H7 (cell line): ENCODE data around the gene SH3BP4. TPM values are rescaled to one million over a fixed set of nuclear protein-coding genes. Genes with fewer than 3 reads are reported as not detected.
"Not testable (repeated sequence)": the region's sequence is repeated elsewhere in the genome, so short reads cannot be mapped to it uniquely, and the experiment has no call there.

ENCODE experiments used
- DNase-seq: peaks from one replicate; pipeline ENCODE4 v3.0.0; 2012
- H3K27me3 ChIP-seq: 2 replicates; pipeline ENCODE4 v1.6.0; 2011; ENCODE audit warnings: mild to moderate bottlenecking, low read length; ENCODE audit not compliant: control insufficient read depth, insufficient read depth
- H3K36me3 ChIP-seq: replicated peaks from 2 replicates; pipeline ENCODE4 v1.5.1; 2011; ENCODE audit warnings: low read length; ENCODE audit not compliant: control insufficient read depth, insufficient read depth
- H3K4me3 ChIP-seq: 2 replicates; pipeline ENCODE4 v1.5.1; 2011; ENCODE audit warnings: low read depth, mild to moderate bottlenecking, control low read depth, low read length, moderate library complexity; ENCODE audit not compliant: insufficient read depth
- total RNA-seq: library from RNA; depleted of rRNA; stranded (reverse); fragments of >200 nt; shearing (Covaris generic); gene quantifications from 2 replicates; pipeline ENCODE4 v1.2.3, GENCODE V29; 2014

SH3BP4 gene
- total RNA-seq, 1 experiment from 2014 or later, result 61.4 TPM

GRCh38 chr2:235057616-235058015 lies 105.8 kb downstream of the SH3BP4 start:
- not testable (repeated sequence) for H3K27me3 ChIP-seq, H3K4me3 ChIP-seq, DNase-seq

GRCh38 chr2:235059161-235059560 lies 107.3 kb downstream of the SH3BP4 start:
- Histone ChIP-seq H3K36me3 (peaks cover 4% of the 10 kb centered on the region), H3K27me3 (no peaks in the 10 kb centered on the region), H3K4me3 (no peak overlapping the region)
- no peak for DNase-seq

More at GRCh38 chr2:235057616-235058015, 105.8 kb downstream of the SH3BP4 start:
- H3K36me3 ChIP-seq, result not testable (repeated sequence)

DNA sequence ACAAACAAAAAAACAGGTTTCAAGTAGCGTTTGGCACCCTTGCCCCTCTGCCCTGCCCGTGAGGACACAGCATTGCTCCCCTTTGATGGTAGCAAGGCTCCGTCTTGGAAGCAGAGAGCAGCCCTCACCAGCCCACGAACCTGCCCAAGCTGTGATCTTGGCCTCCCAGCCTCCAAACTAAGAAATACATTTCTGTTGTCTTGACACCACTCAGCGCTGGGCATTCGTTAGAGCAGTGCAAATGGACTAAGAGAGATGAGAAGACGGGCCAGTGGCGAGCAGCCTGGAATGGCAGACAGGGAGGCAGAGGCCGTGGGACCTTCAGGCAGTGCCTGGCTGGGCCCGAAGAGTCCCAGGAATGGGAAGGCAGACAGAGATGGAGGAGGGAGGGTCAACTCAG lies 109.8 kb downstream of the SH3BP4 start:
- H3K4me3 ChIP-seq, result no peak overlapping the region
- DNase-seq, result no peak
- no peaks in the 10 kb centered on the region for H3K36me3 ChIP-seq

DNA sequence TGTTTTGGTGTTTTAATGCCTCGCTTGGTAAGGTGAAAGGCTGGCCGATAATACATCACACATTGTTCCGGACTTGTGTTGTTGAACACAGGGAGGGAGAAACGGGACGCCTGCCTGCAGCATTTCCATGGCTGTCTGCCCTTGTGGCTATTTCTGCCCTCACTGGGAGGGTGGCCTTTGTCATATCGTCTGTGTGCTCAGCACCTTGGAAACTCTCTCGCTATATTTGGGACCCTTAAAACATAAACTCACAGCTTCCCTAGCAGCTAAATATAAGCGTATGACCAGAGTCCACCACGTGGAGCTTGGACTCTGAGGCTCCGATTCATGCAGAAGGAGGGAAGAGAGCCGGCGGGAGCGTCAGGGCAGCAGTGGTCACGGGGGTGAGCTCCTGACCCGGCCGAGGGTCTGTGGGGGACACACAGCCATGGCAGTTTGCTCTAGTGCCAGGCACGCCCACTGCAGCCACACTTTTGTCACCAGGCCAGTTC lies 111.7 kb downstream of the SH3BP4 start:
- Histone ChIP-seq H3K27me3 (no peaks in the 10 kb centered on the region), H3K4me3 (no peak overlapping the region), H3K36me3 (no peaks in the 10 kb centered on the region)
- no peak for DNase-seq

More for the DNA sequence above, 109.8 kb downstream of the SH3BP4 start:
- H3K27me3 ChIP-seq, result no peaks in the 10 kb centered on the region

GRCh38 chr2:235064976-235065375 lies 113.2 kb downstream of the SH3BP4 start:
- Histone ChIP-seq H3K27me3 (no peaks in the 10 kb centered on the region), H3K4me3 (no peak overlapping the region), H3K36me3 (no peaks in the 10 kb centered on the region)
- DNase-seq, result peak; percentile 48

GRCh38 chr2:235066490-235066889 lies 114.7 kb downstream of the SH3BP4 start:
- DNase-seq, result no peak
- H3K27me3 ChIP-seq, result no peaks in the 10 kb centered on the region
- H3K4me3 ChIP-seq, result no peak overlapping the region
- H3K36me3 ChIP-seq, result no peaks in the 10 kb centered on the region

DNA sequence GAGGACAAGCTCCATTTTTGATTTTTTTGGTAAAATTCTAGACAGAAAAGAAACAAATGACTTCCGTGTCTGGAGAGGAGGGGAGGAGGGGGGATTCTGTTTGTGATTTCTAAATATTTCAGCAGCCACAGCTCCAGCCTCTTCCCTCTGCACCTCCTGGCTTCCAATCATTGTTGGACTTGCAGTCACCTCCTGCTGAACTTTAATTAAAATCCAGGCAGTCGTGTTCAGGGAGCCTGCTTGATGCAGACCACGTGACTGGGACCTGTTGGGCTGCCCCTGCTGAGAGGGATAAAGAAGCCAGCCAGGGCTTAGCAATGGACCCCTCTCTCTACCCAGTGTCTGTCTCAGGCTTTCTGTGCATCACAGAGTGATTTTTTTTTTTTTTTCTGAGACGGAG lies 115.1 kb downstream of the SH3BP4 start:
- no peak overlapping the region for H3K4me3 ChIP-seq
- H3K36me3 ChIP-seq, result no peaks in the 10 kb centered on the region
- peak; percentile 56 for DNase-seq
- H3K27me3 ChIP-seq, result no peaks in the 10 kb centered on the region

DNA sequence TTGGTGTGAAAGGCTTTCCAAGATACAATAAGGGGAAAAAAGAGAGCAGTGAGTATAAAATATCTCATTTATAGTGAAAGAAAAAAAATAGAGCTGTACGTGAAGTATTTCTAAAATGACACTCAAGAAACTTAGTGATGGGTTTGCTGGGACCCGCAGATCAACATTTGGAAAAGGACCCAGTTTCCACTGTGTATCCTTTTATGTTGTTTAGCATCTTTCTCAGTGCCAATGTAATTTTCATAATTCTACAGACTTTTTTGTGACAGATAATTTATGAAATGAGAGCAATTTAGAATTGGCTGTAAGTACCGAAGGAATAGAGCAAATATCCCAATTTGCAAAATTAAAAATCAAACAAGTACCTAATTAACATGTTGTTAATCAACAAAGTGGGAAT lies 116.9 kb downstream of the SH3BP4 start:
- Histone ChIP-seq H3K27me3 (no peaks in the 10 kb centered on the region), H3K36me3 (no peaks in the 10 kb centered on the region), H3K4me3 (no peak overlapping the region)
- no peak for DNase-seq

- Histone ChIP-seq H3K27me3 (no peaks in the 10 kb centered on the region), H3K4me3 (no peak overlapping the region), H3K36me3 (no peaks in the 10 kb centered on the region)
- DNase-seq, result peak; percentile 68
These were observed 118.4 kb downstream of the SH3BP4 start for GRCh38 chr2:235070063-235070706.

DNA sequence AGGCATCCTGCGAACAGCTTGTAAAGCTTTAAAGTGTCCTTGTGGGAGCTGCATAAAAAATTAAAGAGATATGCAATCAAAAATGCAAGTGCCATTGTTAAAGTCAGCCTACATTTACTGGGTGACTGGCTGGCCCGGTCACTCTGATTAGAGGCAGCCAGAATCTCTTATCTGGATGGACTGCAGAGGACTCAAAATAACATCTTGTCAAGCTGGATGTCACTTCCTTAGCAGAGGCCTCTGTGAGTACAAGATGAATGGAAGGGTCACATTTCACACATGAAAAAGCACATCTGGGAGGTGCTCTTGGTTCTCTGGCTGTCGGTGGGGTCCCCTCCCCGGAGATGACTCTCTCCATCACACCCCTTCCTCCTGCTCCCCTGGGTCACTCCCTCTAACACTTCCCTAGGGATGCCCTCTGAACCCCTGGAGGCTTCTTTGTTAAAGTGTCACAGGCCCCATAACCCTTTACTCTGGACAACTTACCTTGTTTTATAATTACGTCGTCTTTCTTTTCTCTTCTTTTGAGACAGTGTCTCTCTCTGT lies 122.1 kb downstream of the SH3BP4 start:
- Histone ChIP-seq H3K36me3 (no peaks in the 10 kb centered on the region), H3K4me3 (no peak overlapping the region), H3K27me3 (no peaks in the 10 kb centered on the region)
- DNase-seq, result no peak

- Histone ChIP-seq H3K4me3 (no peak overlapping the region), H3K27me3 (no peaks in the 10 kb centered on the region), H3K36me3 (no peaks in the 10 kb centered on the region)
- DNase-seq, result no peak
These were observed 125.2 kb downstream of the SH3BP4 start for GRCh38 chr2:235077046-235077445.

DNA sequence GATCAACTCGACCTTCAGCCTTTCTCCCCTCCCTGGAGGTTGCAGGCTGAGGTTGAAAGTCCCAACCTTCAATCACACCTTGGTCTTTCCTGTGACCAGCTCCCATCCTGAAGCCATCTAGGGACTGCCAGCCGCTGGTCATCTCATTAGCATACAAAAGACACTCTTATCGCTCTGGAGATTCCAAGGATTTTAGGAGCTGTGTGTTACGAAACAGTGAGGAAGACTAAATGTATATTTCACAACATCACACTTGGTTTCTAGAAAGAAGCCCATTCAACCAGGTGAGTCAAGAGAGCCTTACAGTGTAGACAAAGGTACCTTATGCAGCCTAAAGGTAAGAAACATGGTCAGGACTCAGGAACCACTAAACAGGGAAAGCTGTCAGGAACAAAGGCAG lies 126.4 kb downstream of the SH3BP4 start:
- Histone ChIP-seq H3K4me3 (no peak overlapping the region), H3K36me3 (no peaks in the 10 kb centered on the region), H3K27me3 (no peaks in the 10 kb centered on the region)
- DNase-seq, result no peak

DNA sequence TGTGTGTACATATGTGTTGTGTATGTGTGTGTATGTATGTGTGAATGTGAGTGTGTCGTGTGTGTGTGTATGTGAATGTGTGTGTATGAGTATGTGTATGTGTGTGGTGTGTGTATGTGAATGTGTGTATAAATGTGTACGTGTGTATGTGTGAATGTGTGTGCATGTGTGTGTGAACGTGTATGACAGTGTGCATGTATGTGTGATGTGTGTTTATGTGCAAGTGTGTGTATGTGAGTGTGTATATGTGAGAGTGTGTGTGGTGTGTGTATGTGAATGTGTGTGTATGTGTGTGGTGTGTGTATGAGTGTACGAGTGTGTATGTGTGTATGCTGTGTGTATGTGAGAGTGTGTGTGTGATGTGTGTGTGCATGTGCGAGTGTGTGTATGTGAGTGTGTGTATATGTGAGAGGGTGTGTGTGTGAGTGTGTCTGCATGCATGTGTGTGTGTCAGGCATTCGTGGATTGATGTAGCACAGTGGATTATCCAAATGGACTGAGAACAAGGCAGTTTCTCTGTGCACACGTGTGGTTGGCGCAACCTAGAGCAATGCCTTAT lies 127.2 kb downstream of the SH3BP4 start:
- Histone ChIP-seq H3K4me3 (no peak overlapping the region), H3K36me3 (no peaks in the 10 kb centered on the region), H3K27me3 (no peaks in the 10 kb centered on the region)
- no peak for DNase-seq

- Histone ChIP-seq H3K27me3 (no peaks in the 10 kb centered on the region), H3K36me3 (no peaks in the 10 kb centered on the region), H3K4me3 (no peak overlapping the region)
- DNase-seq, result no peak
These were observed 128.3 kb downstream of the SH3BP4 start for GRCh38 chr2:235080101-235080500.

DNA sequence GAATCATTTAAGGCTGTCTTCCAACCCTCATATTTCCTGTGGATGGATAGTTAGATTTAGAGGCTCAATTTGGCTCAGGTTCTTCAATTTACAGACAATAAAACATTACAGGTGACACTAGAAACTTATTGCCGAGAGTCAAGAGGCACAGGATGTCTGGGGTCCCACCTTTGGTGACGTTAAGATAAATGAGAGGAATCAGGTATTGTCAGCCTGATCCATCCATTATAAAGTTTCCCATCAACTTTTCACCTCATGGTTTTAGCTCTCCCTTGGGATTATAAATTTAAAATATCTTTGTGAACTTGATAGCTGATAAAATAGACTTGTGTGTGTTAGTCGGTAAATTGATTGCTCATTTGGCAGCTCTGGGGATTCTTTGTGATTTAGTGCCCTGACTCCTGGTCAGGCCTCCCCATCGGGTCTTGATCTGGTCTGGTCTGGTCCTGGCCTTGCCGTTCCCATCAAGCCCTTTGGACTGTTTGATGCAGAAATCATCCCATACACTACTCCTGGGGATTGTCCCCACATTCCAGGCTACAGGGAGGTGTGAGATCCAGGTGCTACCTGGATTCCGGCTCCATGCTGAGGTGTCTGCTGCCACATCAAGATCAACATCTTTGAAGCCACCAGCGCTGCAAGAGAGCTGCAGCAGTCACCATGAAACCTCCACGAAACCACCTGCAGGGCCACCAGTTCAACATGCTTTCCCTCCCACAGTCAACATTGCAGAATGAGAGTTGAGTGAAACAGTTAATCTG lies 130.9 kb downstream of the SH3BP4 start:
- DNase-seq, result no peak
- Histone ChIP-seq H3K36me3 (no peaks in the 10 kb centered on the region), H3K27me3 (no peaks in the 10 kb centered on the region), H3K4me3 (no peak overlapping the region)
